Mucosa of rectum (tissue), 2 donors: ENCODE data around the gene SLC35F6.
"Not testable (repeated sequence)": the region's sequence is repeated elsewhere in the genome, so short reads cannot be mapped to it uniquely, and the experiment has no call there.

ENCODE experiments used
- H3K27ac ChIP-seq, 2 donors: one replicate each; pipeline ENCODE4 v1.7.0; 2013; ENCODE audit warnings: inconsistent platforms in 2 of 2, low read depth in 2 of 2, low read length in 2 of 2
- H3K27me3 ChIP-seq, 2 donors: one replicate each; pipeline ENCODE4 v1.7.0; 2013; ENCODE audit warnings: low read length in 2 of 2; ENCODE audit not compliant: control insufficient read depth in 2 of 2, insufficient read depth in 2 of 2
- H3K36me3 ChIP-seq, 2 donors: one replicate each; pipeline ENCODE4 v1.7.0; 2013; ENCODE audit warnings: low read length in 2 of 2; ENCODE audit not compliant: control insufficient read depth in 2 of 2, insufficient read depth in 2 of 2
- H3K4me1 ChIP-seq, 2 donors: one replicate each; pipeline ENCODE4 v1.7.0; 2013; ENCODE audit warnings: low read length in 2 of 2, mild to moderate bottlenecking in 1 of 2; ENCODE audit not compliant: control insufficient read depth in 2 of 2, insufficient read depth in 2 of 2
- H3K4me3 ChIP-seq, 2 donors: one replicate each; pipeline ENCODE4 v1.7.0; 2013; ENCODE audit warnings: low read length in 2 of 2
- H3K9ac ChIP-seq, 2 donors: one replicate each; pipeline ENCODE4 v1.7.0; 2013; ENCODE audit warnings: low read length in 2 of 2, low read depth in 1 of 2, mild to moderate bottlenecking in 1 of 2
- H3K9me3 ChIP-seq, 2 donors: one replicate each; pipeline ENCODE4 v1.7.0; 2013; ENCODE audit warnings: low read length in 2 of 2; ENCODE audit not compliant: control insufficient read depth in 2 of 2
- donor health status: healthy.
- donor health status: Normal muscosa, but diverticular disease.

Gene SLC35F6

GRCh38 chr2:26740890-26741302 lies 23.2 kb upstream of the SLC35F6 start:
- Histone ChIP-seq H3K27me3 (no peaks in the 10 kb centered on the region), H3K36me3 (no peaks in the 10 kb centered on the region), H3K9ac (no peak overlapping the region), H3K4me1 (no peaks in the 10 kb centered on the region), H3K9me3 (no peaks in the 10 kb centered on the region), H3K4me3 (no peak overlapping the region), H3K27ac (no peak overlapping the region)

- Histone ChIP-seq H3K9me3 (no peaks in the 10 kb centered on the region), H3K36me3 (no peaks in the 10 kb centered on the region), H3K27me3 (no peaks in the 10 kb centered on the region), H3K4me3 (no peak overlapping the region), H3K27ac (no peak overlapping the region), H3K4me1 (no peaks in the 10 kb centered on the region), H3K9ac (no peak overlapping the region)
Observed at GRCh38 chr2:26742048-26742770, 21.9 kb upstream of the SLC35F6 start.

GRCh38 chr2:26743852-26744251 lies 20.2 kb upstream of the SLC35F6 start:
- Histone ChIP-seq H3K9me3 (no peaks in the 10 kb centered on the region), H3K4me3 (no peak overlapping the region), H3K4me1 (no peaks in the 10 kb centered on the region), H3K27ac (no peak overlapping the region), H3K36me3 (no peaks in the 10 kb centered on the region), H3K9ac (no peak overlapping the region), H3K27me3 (no peaks in the 10 kb centered on the region)

GRCh38 chr2:26744953-26745352 lies 19.1 kb upstream of the SLC35F6 start:
- no peaks in the 10 kb centered on the region for H3K4me1 ChIP-seq

GRCh38 chr2:26745609-26746327 lies 18.3 kb upstream of the SLC35F6 start:
- Histone ChIP-seq H3K9ac (no peak overlapping the region), H3K27ac (no peak overlapping the region), H3K4me3 (no peak overlapping the region), H3K27me3 (no peaks in the 10 kb centered on the region), H3K4me1 (no peaks in the 10 kb centered on the region), H3K9me3 (no peaks in the 10 kb centered on the region), H3K36me3 (no peaks in the 10 kb centered on the region)

More at GRCh38 chr2:26744953-26745352, 19.1 kb upstream of the SLC35F6 start:
- Histone ChIP-seq H3K4me3 (no peak overlapping the region), H3K9ac (no peak overlapping the region), H3K27me3 (no peaks in the 10 kb centered on the region), H3K27ac (no peak overlapping the region), H3K36me3 (no peaks in the 10 kb centered on the region), H3K9me3 (no peaks in the 10 kb centered on the region)

- H3K27ac ChIP-seq: no peak overlapping the region
Observed at GRCh38 chr2:26746934-26747333, 17.1 kb upstream of the SLC35F6 start.

GRCh38 chr2:26749787-26750420 lies 14.2 kb upstream of the SLC35F6 start:
- H3K36me3 ChIP-seq, H3K4me1 ChIP-seq, H3K4me3 ChIP-seq, H3K9me3 ChIP-seq, H3K27ac ChIP-seq, H3K27me3 ChIP-seq, H3K9ac ChIP-seq: not testable (repeated sequence)

More at GRCh38 chr2:26746934-26747333, 17.1 kb upstream of the SLC35F6 start:
- Histone ChIP-seq H3K36me3 (no peaks in the 10 kb centered on the region), H3K9me3 (no peaks in the 10 kb centered on the region), H3K9ac (no peak overlapping the region), H3K4me3 (no peak overlapping the region), H3K27me3 (no peaks in the 10 kb centered on the region), H3K4me1 (no peaks in the 10 kb centered on the region)

GRCh38 chr2:26750467-26750866 lies 13.6 kb upstream of the SLC35F6 start:
- not testable (repeated sequence) for H3K9me3 ChIP-seq, H3K27me3 ChIP-seq, H3K27ac ChIP-seq, H3K36me3 ChIP-seq, H3K4me1 ChIP-seq, H3K4me3 ChIP-seq, H3K9ac ChIP-seq

- no peak overlapping the region for H3K27ac ChIP-seq
- no peaks in the 10 kb centered on the region for H3K4me1 ChIP-seq
- H3K27me3 ChIP-seq: no peaks in the 10 kb centered on the region
- no peak overlapping the region for H3K4me3 ChIP-seq
- no peak overlapping the region for H3K9ac ChIP-seq
- no peaks in the 10 kb centered on the region for H3K36me3 ChIP-seq
- no peaks in the 10 kb centered on the region for H3K9me3 ChIP-seq
Observed at GRCh38 chr2:26752656-26753055, 11.4 kb upstream of the SLC35F6 start.

- Histone ChIP-seq H3K9ac (no peak overlapping the region), H3K4me1 (no peaks in the 10 kb centered on the region), H3K36me3 (no peaks in the 10 kb centered on the region), H3K9me3 (no peaks in the 10 kb centered on the region), H3K27ac (no peak overlapping the region), H3K27me3 (no peaks in the 10 kb centered on the region), H3K4me3 (no peak overlapping the region)
Observed at GRCh38 chr2:26754539-26754938, 9.5 kb upstream of the SLC35F6 start.
